ENCODE measurements around the gene TSFM. TPM values are rescaled to one million over a fixed set of nuclear protein-coding genes. Genes with fewer than 3 reads are reported as not detected.

TSFM gene
- total and polyA plus RNA-seq, 9 of the 15 experiments (the other 6 are each of a cell fraction or from before 2014, with no cell fraction given): 44.6 to 198 (median 60.2) TPM

- Histone ChIP-seq H3K36me3 (ENCODE audit: control insufficient read depth, insufficient read depth, low read length) (peaks cover 61% of the 10 kb centered on the region), H3K4me2 (ENCODE audit: insufficient read depth, low read length) (no peak overlapping the region), H3K9me1 (ENCODE audit: control insufficient read depth, insufficient read depth, low read length) (peaks cover 5% of the 10 kb centered on the region), H3K9ac (ENCODE audit: insufficient read depth in 1 of 2, low read depth in 2 of 2, low read length in 2 of 2) (no peak overlapping the region), H3K27ac (ENCODE audit: extremely low read depth, low read depth, low read length) (no peak overlapping the region), H3K4me3 (no peak overlapping the region), H3K79me2 (ENCODE audit: control insufficient read depth, insufficient read depth, low read length) (peaks cover 49% of the 10 kb centered on the region), H2AFZ (ENCODE audit: low read depth, low read length) (no peak overlapping the region), H3K9me3 (replicated peaks; ENCODE audit: control insufficient read depth, insufficient read depth, low read depth, low read length) (no peaks in the 10 kb centered on the region), H3K4me1 (replicated peaks in 1 of 2; ENCODE audit: control insufficient read depth in 2 of 2, insufficient read depth in 2 of 2, low read length in 2 of 2) (peaks cover 6 to 9% of the 10 kb centered on the region in 2 experiments; a peak in 4 of 5 replicates), H4K20me1 (replicated peaks; ENCODE audit: control insufficient read depth, insufficient read depth, low read length) (peaks cover 51% of the 10 kb centered on the region), H3K27me3 (ENCODE audit: control insufficient read depth in 2 of 2, insufficient read depth in 2 of 2, low read length in 2 of 2) (no peaks in the 10 kb centered on the region)
- TF ChIP-seq GTF2A2 (tag; IDR thresholded peaks at IDR 0.05) (no peak), BDP1 (IDR thresholded peaks at IDR 0.05; ENCODE audit: insufficient read depth, insufficient read length) (no peak), POLR2B (IDR thresholded peaks at IDR 0.05; ENCODE audit: low read depth, partially characterized antibody) (no peak), TCF7L2 (IDR thresholded peaks at IDR 0.05; ENCODE audit: low read depth, low read length) (no peak), NELFE (IDR thresholded peaks at IDR 0.05; ENCODE audit: insufficient read depth, insufficient read length) (no peak), CBX1 (IDR thresholded peaks at IDR 0.05; ENCODE audit: low read depth) (no peak), SMAD1 (IDR thresholded peaks at IDR 0.05; ENCODE audit: low read depth, low read length, partially characterized antibody) (no peak), SNIP1 (IDR thresholded peaks at IDR 0.05; ENCODE audit: low read depth) (no peak), BHLHE40 (IDR thresholded peaks at IDR 0.05; ENCODE audit: low read length) (no peak), TFAM (CRISPR knock-in tag; conservative IDR thresholded peaks at IDR 0.05) (no peak), ZNF583 (CRISPR knock-in tag; IDR thresholded peaks at IDR 0.05) (no peak), MTA1 (IDR thresholded peaks at IDR 0.05; ENCODE audit: borderline replicate concordance) (no peak), HNRNPLL (IDR thresholded peaks at IDR 0.05; ENCODE audit: low read depth, low read length, poor library complexity, severe bottlenecking) (no peak), ELK3 (CRISPR knock-in tag; IDR thresholded peaks at IDR 0.05) (no peak), GABPA (tag; conservative IDR thresholded peaks at IDR 0.05; ENCODE audit: low read depth) (no peak), E2F5 (CRISPR knock-in tag; IDR thresholded peaks at IDR 0.05) (no peak), PYGO2 (tag; IDR thresholded peaks at IDR 0.05) (no peak), U2AF2 (optimal IDR thresholded peaks at IDR 0.05; ENCODE audit: low read depth, low read length) (no peak), LARP7 (IDR thresholded peaks at IDR 0.05) (no peak)
- BruUV-seq (replicated peaks): no TSS peak
- intact Hi-C loops (cut with micrococcal nuclease) (no loop called here), in situ Hi-C loops (cut with MboI) (loop anchor here (5.0 kb wide), 1 partner anchor 78 kb away; no protein-coding TSS in a partner anchor)
- ChIA-PET POLR2A (interaction anchor here (0.6 to 0.8 kb wide), 3 partner anchors 13 to 35 kb away, joined by 3 read pairs; no protein-coding TSS in a partner anchor), CTCF (ENCODE audit: low intra/inter-chr PET ratio) (interaction anchor here (9.0 kb wide), 1 partner anchor 77 kb away, joined by 227 read pairs; no protein-coding TSS in a partner anchor)
- 90% methylated on average over 10 of the region's 10 CpGs for WGBS (ENCODE audit: insufficient coverage, low coverage, missing lambda C conversion rate)
- ATAC-seq (no peak), FAIRE-seq (no peak), DNase-seq (ENCODE audit: extremely low read depth in 1 of 4, low spot score in 3 of 4) (no peak)
Measured at GRCh38 chr12:57829025-57829777, 46.6 kb downstream of the TSFM start.

All from K562 (cell line).